ENCODE measurements around the gene STPG1.
A peak's percentile ranks its signal among the peaks of the same experiment; 100 is the strongest.

The STPG1 gene

GRCh38 chr1:24392982-24393650 is 20.5 kb downstream of the STPG1 start:
- H3K36me3 ChIP-seq (ENCODE audit: control insufficient read depth, insufficient read depth, low read length): peaks cover 6% of the 10 kb centered on the region
- peaks cover 29% of the 10 kb centered on the region for H3K4me1 ChIP-seq (ENCODE audit: control insufficient read depth, insufficient read depth, low read length, poor library complexity, severe bottlenecking)
- H3K4me3 ChIP-seq (ENCODE audit: extremely low read depth, insufficient read depth, low read length, poor library complexity, severe bottlenecking): no peak overlapping the region
- no peaks in the 10 kb centered on the region for H3K9me3 ChIP-seq (ENCODE audit: control insufficient read depth, low read length)
- H3K27ac ChIP-seq (ENCODE audit: low read depth, low read length, severe bottlenecking): no peak overlapping the region
- WGBS, 2 experiments (ENCODE audit: insufficient coverage in 2 of 2): 80 to 100% methylated on average over 2 to 3 of the region's 4 CpGs

GRCh38 chr1:24392604-24392946 is 21.0 kb downstream of the STPG1 start:
- H3K4me3 ChIP-seq (ENCODE audit: extremely low read depth, insufficient read depth, low read length, poor library complexity, severe bottlenecking): no peak overlapping the region
- peaks cover 29% of the 10 kb centered on the region for H3K4me1 ChIP-seq (ENCODE audit: control insufficient read depth, insufficient read depth, low read length, poor library complexity, severe bottlenecking)
- WGBS, 2 experiments (ENCODE audit: insufficient coverage in 2 of 2): no CpG with 5 or more reads among the region's 4 CpGs

GRCh38 chr1:24391882-24392603 is 21.5 kb downstream of the STPG1 start:
- peaks cover 6% of the 10 kb centered on the region for H3K36me3 ChIP-seq (ENCODE audit: control insufficient read depth, insufficient read depth, low read length)
- peak overlapping the region; percentile 43 for H3K27ac ChIP-seq (ENCODE audit: low read depth, low read length, severe bottlenecking)
- H3K4me3 ChIP-seq (ENCODE audit: extremely low read depth, insufficient read depth, low read length, poor library complexity, severe bottlenecking): no peak overlapping the region
- WGBS, 2 experiments (ENCODE audit: insufficient coverage in 2 of 2): 67 to 71% methylated on average over 8 to 11 of the region's 11 CpGs
- peaks cover 29% of the 10 kb centered on the region for H3K4me1 ChIP-seq (ENCODE audit: control insufficient read depth, insufficient read depth, low read length, poor library complexity, severe bottlenecking)
- H3K9me3 ChIP-seq (ENCODE audit: control insufficient read depth, low read length): no peaks in the 10 kb centered on the region

More at GRCh38 chr1:24392604-24392946, 21.0 kb downstream of the STPG1 start:
- Histone ChIP-seq H3K36me3 (ENCODE audit: control insufficient read depth, insufficient read depth, low read length) (peaks cover 6% of the 10 kb centered on the region), H3K9me3 (ENCODE audit: control insufficient read depth, low read length) (no peaks in the 10 kb centered on the region), H3K27ac (ENCODE audit: low read depth, low read length, severe bottlenecking) (no peak overlapping the region)

GRCh38 chr1:24390924-24391782 is 22.4 kb downstream of the STPG1 start:
- H3K9me3 ChIP-seq (ENCODE audit: control insufficient read depth, low read length): no peaks in the 10 kb centered on the region
- 13 to 75% methylated on average over 2 to 5 of the region's 12 CpGs for WGBS, 2 experiments (ENCODE audit: insufficient coverage in 2 of 2)
- peaks cover 29% of the 10 kb centered on the region for H3K4me1 ChIP-seq (ENCODE audit: control insufficient read depth, insufficient read depth, low read length, poor library complexity, severe bottlenecking)
- H3K27ac ChIP-seq (ENCODE audit: low read depth, low read length, severe bottlenecking): no peak overlapping the region
- no peak overlapping the region for H3K4me3 ChIP-seq (ENCODE audit: extremely low read depth, insufficient read depth, low read length, poor library complexity, severe bottlenecking)
- peaks cover 6% of the 10 kb centered on the region for H3K36me3 ChIP-seq (ENCODE audit: control insufficient read depth, insufficient read depth, low read length)

GRCh38 chr1:24389231-24389678 is 24.3 kb downstream of the STPG1 start:
- Histone ChIP-seq H3K4me1 (ENCODE audit: control insufficient read depth, insufficient read depth, low read length, poor library complexity, severe bottlenecking) (peaks cover 30% of the 10 kb centered on the region), H3K9me3 (ENCODE audit: control insufficient read depth, low read length) (no peaks in the 10 kb centered on the region), H3K4me3 (ENCODE audit: extremely low read depth, insufficient read depth, low read length, poor library complexity, severe bottlenecking) (no peak overlapping the region), H3K27ac (ENCODE audit: low read depth, low read length, severe bottlenecking) (no peak overlapping the region), H3K36me3 (ENCODE audit: control insufficient read depth, insufficient read depth, low read length) (peaks cover 6% of the 10 kb centered on the region)
- 94 to 100% methylated on average over 2 to 3 of the region's 4 CpGs for WGBS, 2 experiments (ENCODE audit: insufficient coverage in 2 of 2)

- no peak overlapping the region for H3K27ac ChIP-seq (ENCODE audit: low read depth, low read length, severe bottlenecking)
- no peak overlapping the region for H3K4me3 ChIP-seq (ENCODE audit: extremely low read depth, insufficient read depth, low read length, poor library complexity, severe bottlenecking)
These were observed 25.2 kb downstream of the STPG1 start for GRCh38 chr1:24388331-24388885.

GRCh38 chr1:24387636-24388175 is 25.9 kb downstream of the STPG1 start:
- no CpG with 5 or more reads among the region's 1 CpG for WGBS, 2 experiments (ENCODE audit: insufficient coverage in 2 of 2)
- Histone ChIP-seq H3K27ac (ENCODE audit: low read depth, low read length, severe bottlenecking) (no peak overlapping the region), H3K4me1 (ENCODE audit: control insufficient read depth, insufficient read depth, low read length, poor library complexity, severe bottlenecking) (peaks cover 28% of the 10 kb centered on the region), H3K9me3 (ENCODE audit: control insufficient read depth, low read length) (no peaks in the 10 kb centered on the region), H3K4me3 (ENCODE audit: extremely low read depth, insufficient read depth, low read length, poor library complexity, severe bottlenecking) (no peak overlapping the region), H3K36me3 (ENCODE audit: control insufficient read depth, insufficient read depth, low read length) (peaks cover 6% of the 10 kb centered on the region)

More at GRCh38 chr1:24388331-24388885, 25.2 kb downstream of the STPG1 start:
- peaks cover 6% of the 10 kb centered on the region for H3K36me3 ChIP-seq (ENCODE audit: control insufficient read depth, insufficient read depth, low read length)
- H3K9me3 ChIP-seq (ENCODE audit: control insufficient read depth, low read length): no peaks in the 10 kb centered on the region
- H3K4me1 ChIP-seq (ENCODE audit: control insufficient read depth, insufficient read depth, low read length, poor library complexity, severe bottlenecking): peaks cover 30% of the 10 kb centered on the region
- WGBS, 2 experiments (ENCODE audit: insufficient coverage in 2 of 2): 90 to 96% methylated on average over 3 to 6 of the region's 8 CpGs

- Histone ChIP-seq H3K36me3 (ENCODE audit: control insufficient read depth, insufficient read depth, low read length) (peaks cover 6% of the 10 kb centered on the region), H3K4me3 (ENCODE audit: extremely low read depth, insufficient read depth, low read length, poor library complexity, severe bottlenecking) (no peak overlapping the region)
- 92 to 100% methylated on average over 6 to 7 of the region's 11 CpGs for WGBS, 2 experiments (ENCODE audit: insufficient coverage in 2 of 2)
These were observed 26.7 kb downstream of the STPG1 start for GRCh38 chr1:24386931-24387330.

GRCh38 chr1:24386241-24386640 is 27.3 kb downstream of the STPG1 start:
- Histone ChIP-seq H3K4me1 (ENCODE audit: control insufficient read depth, insufficient read depth, low read length, poor library complexity, severe bottlenecking) (peaks cover 14% of the 10 kb centered on the region), H3K9me3 (ENCODE audit: control insufficient read depth, low read length) (no peaks in the 10 kb centered on the region), H3K27ac (ENCODE audit: low read depth, low read length, severe bottlenecking) (no peak overlapping the region), H3K36me3 (ENCODE audit: control insufficient read depth, insufficient read depth, low read length) (peaks cover 6% of the 10 kb centered on the region), H3K4me3 (ENCODE audit: extremely low read depth, insufficient read depth, low read length, poor library complexity, severe bottlenecking) (no peak overlapping the region)
- 98% methylated on average over 9 of the region's 9 CpGs for WGBS, 2 experiments (ENCODE audit: insufficient coverage in 2 of 2)

More at GRCh38 chr1:24386931-24387330, 26.7 kb downstream of the STPG1 start:
- no peaks in the 10 kb centered on the region for H3K9me3 ChIP-seq (ENCODE audit: control insufficient read depth, low read length)
- no peak overlapping the region for H3K27ac ChIP-seq (ENCODE audit: low read depth, low read length, severe bottlenecking)
- peaks cover 20% of the 10 kb centered on the region for H3K4me1 ChIP-seq (ENCODE audit: control insufficient read depth, insufficient read depth, low read length, poor library complexity, severe bottlenecking)

Measured in mesodermal cell (in vitro differentiated cells).